ENCODE measurements around the gene TUT7.
"Not testable (repeated sequence)": the region's sequence is repeated elsewhere in the genome, so short reads cannot be mapped to it uniquely, and the experiment has no call there.

TUT7 gene

DNA sequence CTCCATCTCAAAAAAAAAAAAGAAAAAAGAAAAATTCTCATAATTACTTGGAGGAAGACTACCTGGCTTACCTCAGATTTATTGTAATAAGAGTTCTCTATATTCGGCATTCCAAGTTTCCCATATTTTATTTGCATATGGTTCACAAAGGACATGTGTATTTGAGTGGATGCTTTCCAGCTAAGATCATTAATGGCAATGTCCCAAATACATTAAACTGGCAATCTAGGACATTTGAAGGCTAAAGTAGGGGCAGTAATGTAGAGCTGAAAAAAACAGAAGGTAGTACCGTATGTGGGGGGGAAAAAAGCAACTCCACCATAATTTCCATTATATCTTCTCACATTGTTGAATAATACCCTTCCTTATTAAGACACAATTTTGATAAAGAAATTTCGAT is 4.9 kb downstream of the TUT7 start:
- DNase-seq (ENCODE audit: extremely low read depth in 1 of 2, low read depth in 1 of 2) = no peak

GRCh38 chr9:86347991-86348390 is 6.2 kb downstream of the TUT7 start:
- DNase-seq (ENCODE audit: extremely low read depth in 1 of 2, low read depth in 1 of 2) = no peak

DNA sequence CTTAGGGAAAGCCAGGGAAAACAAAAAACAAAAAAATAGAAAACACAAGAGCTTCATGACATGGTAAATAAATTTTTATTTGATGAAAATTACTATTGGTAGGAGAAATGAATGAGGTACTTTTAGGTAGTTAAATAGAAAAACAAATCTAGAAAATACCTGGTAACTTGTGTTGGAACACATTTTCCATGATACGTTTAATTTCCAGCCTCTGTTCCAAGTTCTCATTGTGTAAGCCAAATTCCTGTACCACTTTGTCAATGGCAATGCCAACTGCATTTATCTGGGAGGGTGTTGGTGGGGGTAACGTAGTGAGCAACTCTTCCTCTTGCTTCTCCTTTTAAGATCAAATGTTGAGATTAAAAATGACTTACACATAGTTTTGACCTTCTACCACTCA is 9.4 kb downstream of the TUT7 start:
- no peak for DNase-seq (ENCODE audit: extremely low read depth in 1 of 2, low read depth in 1 of 2)

GRCh38 chr9:86342269-86342668 is 11.9 kb downstream of the TUT7 start:
- DNase-seq (ENCODE audit: extremely low read depth in 1 of 2, low read depth in 1 of 2) = no peak

DNA sequence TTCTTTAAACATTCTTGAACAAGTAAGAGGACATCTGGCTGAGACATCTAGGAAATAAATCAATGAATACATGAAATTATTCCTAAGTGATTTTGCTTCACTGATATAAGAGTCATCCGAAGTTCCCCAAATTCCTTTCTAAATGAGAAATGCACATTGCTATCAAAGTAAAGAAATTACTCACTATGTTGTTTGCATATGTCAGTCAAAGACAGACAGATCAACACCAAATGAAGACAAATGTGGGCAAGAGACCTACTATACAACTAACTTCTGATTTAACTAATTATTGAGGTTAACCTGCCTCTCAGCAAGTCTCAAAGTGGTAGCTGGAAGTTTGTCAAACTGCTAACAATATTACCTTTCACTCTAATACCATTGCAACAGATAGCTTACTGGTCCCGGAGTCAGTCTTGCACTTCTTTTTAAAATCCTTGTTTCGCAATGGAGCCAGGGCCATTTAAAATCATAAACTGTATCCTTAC is 13.2 kb downstream of the TUT7 start:
- DNase-seq (ENCODE audit: extremely low read depth in 1 of 2, low read depth in 1 of 2) = no peak

DNA sequence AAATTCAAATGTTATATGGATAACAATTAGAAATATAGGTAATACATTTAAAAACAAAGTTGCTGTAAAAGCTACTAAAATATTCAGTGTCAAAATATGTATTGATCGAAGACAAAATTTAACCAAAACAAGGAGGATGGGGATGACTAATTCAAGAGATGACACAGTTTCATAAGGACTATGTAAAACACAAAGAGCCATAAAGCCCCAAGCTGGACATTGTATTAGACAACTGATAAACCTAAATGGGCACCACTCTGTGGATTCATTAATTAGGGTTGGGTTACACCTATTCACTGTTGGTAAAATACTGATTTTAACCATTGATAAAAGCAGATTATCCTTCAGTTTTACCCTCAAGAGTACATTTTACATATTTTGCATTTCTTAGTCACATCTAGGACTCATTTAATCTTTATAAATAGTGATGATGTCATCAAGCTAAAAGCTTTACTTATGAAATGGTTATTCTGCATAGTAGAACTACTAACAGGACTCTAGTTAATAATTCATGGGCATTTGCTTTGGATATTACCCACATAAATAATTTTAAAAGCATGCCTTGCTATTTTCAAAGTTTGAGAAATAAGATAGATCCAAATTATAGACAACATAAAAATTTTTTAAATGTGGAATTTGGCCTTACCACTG is 13.7 kb downstream of the TUT7 start:
- no peak for DNase-seq (ENCODE audit: extremely low read depth in 1 of 2, low read depth in 1 of 2)

DNA sequence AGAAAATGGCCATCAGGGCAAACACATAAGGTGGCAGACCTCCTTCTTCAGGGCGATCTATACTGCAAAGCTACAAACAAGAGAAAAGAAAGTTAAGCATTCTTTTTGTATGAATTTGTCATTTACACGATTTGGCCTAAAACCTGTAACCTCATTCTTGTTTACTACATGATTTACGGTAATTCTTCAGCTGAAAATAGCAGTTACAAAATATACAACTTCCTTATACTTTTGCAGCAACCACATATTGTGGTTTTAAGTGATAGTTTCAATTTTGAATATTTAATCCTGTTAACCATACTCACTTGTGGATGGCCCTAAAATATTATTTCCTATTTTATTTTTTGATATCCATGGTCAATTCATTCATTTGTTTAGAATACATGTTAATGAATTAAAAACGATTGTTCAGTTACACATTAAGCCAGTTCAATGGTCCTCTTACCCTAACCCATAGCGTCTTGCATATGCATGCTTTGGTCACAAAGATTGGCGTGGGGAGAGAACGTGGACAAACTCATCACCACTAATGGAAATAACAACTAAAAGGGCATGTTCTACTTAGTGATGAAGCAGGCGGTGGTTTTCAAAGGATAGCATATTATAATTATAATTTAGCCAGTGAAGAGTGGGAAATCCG is 16.6 kb downstream of the TUT7 start:
- DNase-seq (ENCODE audit: extremely low read depth in 1 of 2, low read depth in 1 of 2) = no peak

DNA sequence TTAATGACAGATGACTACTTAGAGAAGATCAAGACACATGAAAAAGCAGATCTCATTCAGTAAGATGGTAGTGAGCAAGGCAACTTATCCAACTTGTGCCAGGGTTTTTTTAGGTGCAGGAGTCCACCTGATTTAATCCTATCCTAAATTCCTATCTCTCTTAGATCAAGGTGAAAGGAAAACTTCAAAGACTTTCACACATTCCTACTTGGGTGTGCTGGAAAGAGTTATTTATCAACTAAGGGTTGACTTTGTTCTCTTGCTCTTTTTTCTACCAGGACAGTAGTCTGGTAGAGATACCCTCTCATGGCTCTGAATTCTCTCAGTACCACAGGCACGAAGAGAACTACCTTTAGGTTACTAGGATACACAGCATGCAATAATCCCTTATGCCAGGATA is 18.2 kb downstream of the TUT7 start:
- DNase-seq (ENCODE audit: extremely low read depth in 1 of 2, low read depth in 1 of 2) = no peak

DNA sequence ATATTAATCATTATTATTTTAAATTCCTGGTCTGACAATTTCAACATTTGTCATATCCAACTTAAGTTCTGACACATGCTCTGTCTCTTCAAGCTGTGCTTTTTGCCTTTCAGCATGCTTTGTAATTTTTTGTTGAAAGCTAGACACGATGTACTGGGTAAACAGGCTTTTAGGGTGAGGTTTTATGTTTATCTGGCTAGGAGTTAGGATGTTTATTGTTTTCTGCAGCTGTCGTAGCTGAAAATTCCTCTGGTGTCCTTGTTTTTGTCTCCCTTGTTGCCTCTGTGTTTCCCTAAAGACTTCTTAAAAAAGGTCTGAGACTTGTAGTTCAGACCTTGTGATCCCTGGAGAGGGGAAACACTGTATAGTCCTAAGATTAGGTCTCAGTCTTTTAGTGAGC is 20.6 kb downstream of the TUT7 start:
- no peak for DNase-seq (ENCODE audit: extremely low read depth in 1 of 2, low read depth in 1 of 2)

DNA sequence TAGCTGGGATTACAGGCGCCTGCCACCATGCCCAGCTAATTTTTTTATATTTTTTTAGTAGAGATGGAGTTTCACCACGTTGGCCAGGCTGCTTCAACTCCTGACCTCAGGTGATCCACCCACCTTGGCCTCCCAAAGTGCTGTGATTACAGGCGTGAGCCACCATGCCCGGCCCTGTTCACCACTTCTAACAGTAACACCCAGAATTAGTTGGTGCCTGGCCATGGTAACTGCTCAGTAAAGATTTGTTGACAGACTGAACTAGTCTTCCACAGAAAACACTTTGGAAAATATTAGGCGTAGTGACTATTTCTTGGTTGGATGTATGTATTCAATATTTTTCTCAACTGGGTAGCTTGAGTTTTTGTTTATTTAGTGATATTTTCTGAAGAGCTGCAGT is 24.0 kb downstream of the TUT7 start:
- DNase-seq (ENCODE audit: extremely low read depth in 1 of 2, low read depth in 1 of 2) = no peak

DNA sequence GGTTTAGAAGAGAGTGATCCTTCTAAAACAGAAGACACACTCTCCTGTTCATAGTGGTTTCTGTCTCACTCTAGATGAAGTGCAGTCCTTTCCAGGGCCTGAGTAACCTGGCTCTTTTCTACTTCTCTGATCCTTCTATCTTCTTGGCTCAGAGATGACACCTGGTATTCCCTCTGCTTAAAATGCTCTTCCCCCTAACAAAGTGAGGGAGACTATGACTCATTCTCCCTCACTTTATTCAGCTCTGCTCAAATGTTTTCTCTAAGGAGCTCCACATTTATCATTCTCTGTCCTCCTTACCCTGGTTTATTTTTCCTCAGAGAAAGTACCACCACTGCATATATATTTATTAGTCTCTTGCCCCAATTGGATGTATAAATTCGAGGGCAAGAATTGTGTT is 24.6 kb downstream of the TUT7 start:
- DNase-seq (ENCODE audit: extremely low read depth in 1 of 2, low read depth in 1 of 2) = no peak

DNA sequence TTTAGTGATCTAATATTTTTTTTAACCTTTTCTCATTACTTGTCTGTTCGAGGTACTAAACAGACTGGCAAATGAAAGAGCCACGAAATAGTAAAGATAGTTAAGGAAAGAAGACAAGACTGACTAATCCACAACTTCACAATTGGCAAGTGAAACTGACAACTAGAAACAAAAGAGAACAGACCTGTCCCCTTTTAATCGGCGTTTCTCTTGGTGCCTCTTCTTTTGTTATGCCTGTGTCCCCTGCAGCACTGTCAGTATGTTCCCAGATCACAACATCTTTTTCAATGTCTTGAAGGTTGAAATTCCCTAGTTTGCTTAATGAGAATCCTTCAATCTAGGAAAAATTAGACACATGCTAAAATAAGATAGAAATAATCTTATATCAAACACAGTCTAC is 26.1 kb downstream of the TUT7 start:
- no peak for DNase-seq (ENCODE audit: extremely low read depth in 1 of 2, low read depth in 1 of 2)

- DNase-seq (ENCODE audit: extremely low read depth in 1 of 2, low read depth in 1 of 2) = no peak
Measured at GRCh38 chr9:86326536-86326935, 27.7 kb downstream of the TUT7 start.

GRCh38 chr9:86324901-86325300 is 29.3 kb downstream of the TUT7 start:
- DNase-seq (ENCODE audit: extremely low read depth in 1 of 2, low read depth in 1 of 2) = no peak

DNA sequence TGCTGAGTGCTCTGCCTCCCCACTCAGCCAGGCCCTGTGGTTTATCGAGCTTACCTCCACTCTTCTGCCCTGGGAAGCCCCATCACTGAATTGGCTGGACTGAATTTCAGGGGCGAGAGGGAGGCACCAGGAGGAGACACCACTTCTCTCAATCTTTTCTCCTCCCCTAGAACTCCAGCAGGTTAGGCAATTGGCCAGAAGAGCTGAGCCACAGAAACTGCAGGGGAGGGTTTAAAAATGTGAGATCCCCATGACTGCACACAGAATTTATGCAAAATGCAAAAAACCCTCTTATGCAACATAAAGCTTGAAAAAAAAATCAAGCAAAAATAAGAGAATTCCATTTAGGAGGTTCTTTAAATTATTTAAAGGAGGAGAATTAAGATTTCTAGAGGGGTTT is 29.9 kb downstream of the TUT7 start:
- no peak for DNase-seq (ENCODE audit: extremely low read depth in 1 of 2, low read depth in 1 of 2)

- DNase-seq (ENCODE audit: extremely low read depth in 1 of 2, low read depth in 1 of 2) = no peak
Measured at GRCh38 chr9:86322973-86323644, 31.1 kb downstream of the TUT7 start.

- DNase-seq (ENCODE audit: extremely low read depth in 1 of 2, low read depth in 1 of 2) = no peak
Measured at GRCh38 chr9:86321373-86321772, 32.8 kb downstream of the TUT7 start.

- no peak for DNase-seq (ENCODE audit: extremely low read depth in 1 of 2, low read depth in 1 of 2)
Measured at GRCh38 chr9:86318187-86318586, 36.0 kb downstream of the TUT7 start.

DNA sequence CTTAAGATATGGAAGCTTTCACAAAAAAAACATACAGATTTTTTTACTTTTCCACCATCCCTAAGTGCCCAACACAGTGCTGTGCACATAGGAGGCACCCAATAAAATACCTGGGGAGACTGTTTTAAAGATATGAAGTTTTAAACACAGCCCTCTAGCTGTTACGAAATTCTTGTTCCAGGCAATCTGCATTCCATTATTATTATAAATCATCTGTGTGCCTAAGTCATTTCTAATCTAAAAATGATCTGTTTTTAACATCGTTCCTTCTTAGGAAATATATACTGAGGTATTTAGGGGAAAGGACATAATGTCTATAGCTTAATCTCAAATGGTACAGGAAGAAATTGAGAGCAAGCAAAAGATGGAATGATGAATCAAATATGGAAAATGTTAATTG is 39.1 kb downstream of the TUT7 start:
- no peak for DNase-seq (ENCODE audit: extremely low read depth in 1 of 2, low read depth in 1 of 2)

DNA sequence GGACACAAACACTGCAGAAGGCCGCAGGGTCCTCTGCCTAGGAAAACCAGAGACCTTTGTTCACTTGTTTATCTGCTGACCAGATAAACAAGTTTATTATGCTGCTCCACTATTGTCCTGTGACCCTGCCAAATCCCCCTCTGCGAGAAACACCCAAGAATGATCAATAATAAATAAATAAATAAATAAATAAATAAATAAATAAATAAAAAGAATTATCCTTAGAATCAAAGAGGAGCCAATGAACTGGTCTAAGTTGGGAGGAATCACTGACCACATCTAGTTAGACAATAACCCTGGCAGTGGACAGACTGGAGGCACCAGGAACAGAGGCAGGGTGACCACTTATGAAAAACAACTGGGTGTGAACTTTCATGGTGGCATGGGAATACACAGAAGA is 41.3 kb downstream of the TUT7 start:
- DNase-seq (ENCODE audit: extremely low read depth in 1 of 2, low read depth in 1 of 2) = not testable (repeated sequence)

DNA sequence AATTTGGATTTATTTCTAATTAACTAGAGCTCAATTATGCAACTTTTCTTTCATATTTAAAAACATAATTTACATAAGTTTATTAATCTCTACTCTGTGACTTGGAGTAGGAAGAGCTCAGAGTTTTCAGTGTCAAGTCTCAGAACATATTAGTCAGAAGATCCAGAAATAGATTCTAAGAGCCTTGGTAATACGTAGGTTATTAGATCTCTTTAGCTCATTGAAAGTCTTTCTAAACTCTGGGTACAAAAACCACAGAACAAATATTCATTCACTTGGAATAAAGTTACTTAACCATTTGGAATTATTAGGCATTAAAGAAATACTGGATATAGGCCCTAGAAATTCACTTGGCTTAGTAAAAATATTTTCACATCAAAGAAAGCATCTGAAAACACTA is 45.5 kb downstream of the TUT7 start:
- DNase-seq (ENCODE audit: extremely low read depth in 1 of 2, low read depth in 1 of 2) = no peak

- DNase-seq (ENCODE audit: extremely low read depth in 1 of 2, low read depth in 1 of 2) = no peak
Measured at GRCh38 chr9:86304236-86304730, 49.9 kb downstream of the TUT7 start.

All from activated CD8-positive, alpha-beta memory T cell treated with anti-CD3 and anti-CD28 coated beads for 1 hour (primary cell).